DND-41 (cell line): ENCODE results near the gene TAF6.

Source experiments
- ATAC-seq: fragments of 200-7000 bp; cut with Tn5 transposase; 3 replicates; pipeline ENCODE4 v1.9.1; 2021; ENCODE audit warnings: low read depth; ENCODE audit not compliant: insufficient read depth
- DNase-seq: peaks from one replicate; pipeline ENCODE4 v3.0.0-alpha.2; 2020
- H2AFZ ChIP-seq: 2 replicates; pipeline ENCODE4 v1.6.0; 2012; ENCODE audit warnings: low read depth, low read length
- H3K27ac ChIP-seq: 2 replicates; pipeline ENCODE4 v1.5.1; 2012; ENCODE audit warnings: low read length, inconsistent platforms
- H3K27me3 ChIP-seq: fragments of 200-600 bp; sonication (generic); 2 replicates; pipeline ENCODE4 v1.6.0; 2012; ENCODE audit warnings: low read length, mild to moderate bottlenecking, inconsistent platforms; ENCODE audit not compliant: insufficient read depth, poor library complexity
- H3K36me3 ChIP-seq: 2 replicates; pipeline ENCODE4 v1.5.1; 2012; ENCODE audit warnings: low read length, inconsistent platforms; ENCODE audit not compliant: insufficient read depth
- H3K4me1 ChIP-seq: 2 replicates; pipeline ENCODE4 v1.5.1; 2012; ENCODE audit warnings: mild to moderate bottlenecking, low read length; ENCODE audit not compliant: insufficient read depth
- H3K4me2 ChIP-seq: 2 replicates; pipeline ENCODE4 v1.6.0; 2012; ENCODE audit warnings: mild to moderate bottlenecking, moderate library complexity, low read length, inconsistent platforms; ENCODE audit not compliant: insufficient read depth
- H3K4me3 ChIP-seq, 2 experiments: fragments of 200-600 bp in 1 of 2; shearing (Covaris generic) in 1 of 2; 2 replicates each; pipeline ENCODE4 v1.5.1; 2012 to 2016; ENCODE audit warnings: inconsistent platforms in 2 of 2, low read length in 2 of 2, mild to moderate bottlenecking in 2 of 2, low read depth in 1 of 2, moderate library complexity in 1 of 2
- H3K79me2 ChIP-seq: 2 replicates; pipeline ENCODE4 v1.6.0; 2012; ENCODE audit warnings: low read length, inconsistent platforms; ENCODE audit not compliant: insufficient read depth
- H3K9ac ChIP-seq: 2 replicates; pipeline ENCODE4 v1.6.0; 2012; ENCODE audit warnings: low read depth, mild to moderate bottlenecking, inconsistent platforms, low read length, moderate library complexity
- H3K9me3 ChIP-seq: 2 replicates; pipeline ENCODE4 v1.5.1; 2012; ENCODE audit warnings: low read length, moderate library complexity, mild to moderate bottlenecking, inconsistent platforms; ENCODE audit not compliant: insufficient read depth, severe bottlenecking
- H4K20me1 ChIP-seq: 2 replicates; pipeline ENCODE4 v1.6.0; 2012; ENCODE audit warnings: low read length; ENCODE audit not compliant: insufficient read depth
- CTCF ChIP-seq: IDR thresholded peaks from 2 replicates; pipeline ENCODE4 v1.5.1; 2012; ENCODE audit warnings: borderline replicate concordance, low read length, moderate library complexity, mild to moderate bottlenecking; ENCODE audit not compliant: poor library complexity, severe bottlenecking; ENCODE audit errors: extremely low read depth
- EZH2 ChIP-seq: IDR thresholded peaks from 3 replicates; pipeline ENCODE4 v1.6.1; 2012; ENCODE audit warnings: borderline replicate concordance, low read depth, mild to moderate bottlenecking, moderate library complexity, low read length, inconsistent platforms; ENCODE audit not compliant: severe bottlenecking

TAF6 gene

GRCh38 chr7:100065452-100066186 is 53.5 kb downstream of the TAF6 start:
- no peaks in the 10 kb centered on the region for H3K4me1 ChIP-seq
- no peak for DNase-seq
- no peak overlapping the region for H3K4me3 ChIP-seq
- no peaks in the 10 kb centered on the region for H3K79me2 ChIP-seq
- H3K27me3 ChIP-seq = no peaks in the 10 kb centered on the region
- TF ChIP-seq EZH2 (no peak), CTCF (no peak)
- no peak overlapping the region for H3K9ac ChIP-seq
- ATAC-seq = no peak
- H3K36me3 ChIP-seq = peaks cover 59% of the 10 kb centered on the region
- H2AFZ ChIP-seq = no peak overlapping the region
- peaks cover 1% of the 10 kb centered on the region for H3K9me3 ChIP-seq
- no peak overlapping the region for H3K27ac ChIP-seq
- H4K20me1 ChIP-seq = no peaks in the 10 kb centered on the region
- H3K4me2 ChIP-seq = no peak overlapping the region

GRCh38 chr7:100064162-100064561 is 55.0 kb downstream of the TAF6 start:
- H3K27me3 ChIP-seq = no peaks in the 10 kb centered on the region
- H3K36me3 ChIP-seq = peaks cover 46% of the 10 kb centered on the region
- no peaks in the 10 kb centered on the region for H4K20me1 ChIP-seq
- H2AFZ ChIP-seq = no peak overlapping the region
- H3K4me1 ChIP-seq = no peaks in the 10 kb centered on the region
- H3K9ac ChIP-seq = no peak overlapping the region
- no peak overlapping the region for H3K27ac ChIP-seq
- ATAC-seq (no peak), DNase-seq (no peak)
- H3K4me2 ChIP-seq = no peak overlapping the region
- H3K4me3 ChIP-seq = no peak overlapping the region
- no peaks in the 10 kb centered on the region for H3K9me3 ChIP-seq
- H3K79me2 ChIP-seq = no peaks in the 10 kb centered on the region
- TF ChIP-seq CTCF = no peak
- no peak for TF ChIP-seq EZH2

- H3K9ac ChIP-seq = no peak overlapping the region
- H3K79me2 ChIP-seq = no peaks in the 10 kb centered on the region
Measured at GRCh38 chr7:100063376-100063775, 55.8 kb downstream of the TAF6 start.

More at GRCh38 chr7:100063376-100063775, 55.8 kb downstream of the TAF6 start:
- no peak overlapping the region for H2AFZ ChIP-seq
- TF ChIP-seq EZH2 (no peak), CTCF (no peak)
- no peak for DNase-seq
- H3K4me3 ChIP-seq = no peak overlapping the region
- no peaks in the 10 kb centered on the region for H4K20me1 ChIP-seq
- peaks cover 52% of the 10 kb centered on the region for H3K36me3 ChIP-seq
- no peaks in the 10 kb centered on the region for H3K9me3 ChIP-seq
- no peak for ATAC-seq
- no peak overlapping the region for H3K27ac ChIP-seq
- H3K4me2 ChIP-seq = no peak overlapping the region
- no peaks in the 10 kb centered on the region for H3K27me3 ChIP-seq
- H3K4me1 ChIP-seq = no peaks in the 10 kb centered on the region
